ENCODE measurements around the gene TBC1D22A.

The TBC1D22A gene

DNA sequence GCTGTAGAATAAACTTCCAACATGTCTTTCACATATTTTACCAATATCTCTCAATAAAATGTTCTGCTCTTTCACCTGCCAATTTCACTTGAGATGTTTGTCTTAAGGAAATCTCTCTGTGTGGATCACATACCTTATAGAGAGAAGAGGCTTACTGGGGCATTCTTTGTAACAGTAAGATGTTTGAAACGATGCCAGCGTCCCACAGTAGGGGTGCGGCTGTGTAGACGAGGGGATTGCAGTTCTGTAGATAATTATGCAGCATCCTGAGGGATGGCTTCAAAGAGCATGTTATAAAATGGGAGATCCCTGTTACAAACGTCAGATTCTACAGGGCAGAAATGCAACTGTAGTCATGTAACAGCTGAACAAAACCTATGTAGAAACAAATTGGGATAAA, 200.0 kb downstream of the TBC1D22A start:
- no peak for FAIRE-seq

DNA sequence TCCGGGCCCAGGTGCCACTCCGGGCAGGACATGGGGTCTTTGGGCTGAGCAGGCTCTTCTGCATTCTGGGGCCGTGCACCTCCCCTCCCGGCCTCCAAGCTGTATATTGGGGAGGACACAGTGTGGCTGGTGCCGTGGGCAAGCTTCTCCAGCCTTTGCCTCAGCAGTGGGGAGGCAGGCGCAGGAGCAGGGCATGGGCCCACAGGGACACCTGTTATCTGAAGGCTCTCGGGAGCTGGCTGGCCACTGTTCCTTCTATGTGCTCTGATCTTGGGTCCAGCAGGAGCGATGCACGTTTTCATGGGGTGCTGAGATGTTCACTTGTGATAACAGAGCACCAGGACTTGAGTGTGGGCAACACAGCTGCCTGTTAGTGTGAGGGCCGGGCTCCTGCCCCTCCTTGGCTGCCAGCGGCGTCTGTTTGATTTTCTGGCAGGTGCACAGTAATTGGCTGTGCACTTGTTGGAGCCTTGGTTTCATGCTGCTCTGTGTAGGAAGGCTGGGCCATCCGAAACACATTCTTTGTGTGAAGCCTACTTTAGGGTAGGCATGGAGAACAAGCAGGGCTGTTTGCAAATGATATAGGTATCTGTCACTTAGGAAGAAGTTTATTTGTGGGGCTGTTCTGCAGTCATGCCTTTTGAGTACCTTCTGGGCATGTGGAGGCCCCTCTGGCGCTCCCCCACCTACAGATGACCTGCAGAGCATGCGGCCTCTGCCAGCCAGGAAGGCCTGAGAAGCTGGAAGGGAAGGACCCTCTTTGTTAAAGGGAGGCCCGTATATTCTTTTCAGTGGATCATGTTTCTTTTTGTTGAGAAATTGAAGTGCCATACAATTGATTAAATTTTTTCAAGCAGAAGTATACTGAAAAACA, 201.5 kb downstream of the TBC1D22A start:
- no peak for FAIRE-seq

DNA sequence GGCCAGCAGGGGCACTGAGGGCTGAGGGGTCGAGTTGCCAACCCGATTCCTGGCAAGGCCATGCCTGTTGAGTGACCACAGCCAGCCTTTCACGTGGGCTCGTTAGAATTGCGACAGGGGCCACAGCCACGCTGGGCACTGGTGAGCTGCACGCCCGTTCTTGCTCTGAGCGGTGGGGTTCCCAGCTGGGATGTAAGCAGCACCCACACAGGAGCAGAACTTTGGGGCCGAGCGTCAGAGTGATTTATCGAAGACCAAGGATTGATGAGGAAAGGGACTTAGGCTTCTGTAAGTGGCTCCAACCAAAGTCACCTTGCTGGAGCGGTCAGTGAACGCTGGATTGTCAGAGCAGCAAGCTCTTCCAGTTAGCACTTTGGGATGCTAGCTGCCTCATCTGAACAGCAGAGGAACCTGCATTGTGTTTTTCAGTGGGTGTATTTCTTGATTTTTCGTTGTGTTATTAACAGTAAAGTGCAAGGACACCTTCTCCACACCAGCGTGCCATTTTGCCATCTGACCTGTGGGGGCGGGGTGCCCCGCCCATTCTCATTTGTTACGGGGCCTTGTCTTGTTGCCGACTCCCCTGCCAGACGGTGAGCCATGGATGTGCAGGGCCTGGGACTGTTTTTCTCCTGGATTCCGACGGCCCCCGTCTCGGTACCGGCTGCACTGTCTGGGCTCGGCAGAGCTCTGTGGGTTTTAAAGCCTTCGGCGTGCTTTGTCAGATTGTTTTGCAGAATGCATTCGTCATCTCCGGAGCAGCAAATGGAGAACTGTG, 202.5 kb downstream of the TBC1D22A start:
- FAIRE-seq, result no peak

DNA sequence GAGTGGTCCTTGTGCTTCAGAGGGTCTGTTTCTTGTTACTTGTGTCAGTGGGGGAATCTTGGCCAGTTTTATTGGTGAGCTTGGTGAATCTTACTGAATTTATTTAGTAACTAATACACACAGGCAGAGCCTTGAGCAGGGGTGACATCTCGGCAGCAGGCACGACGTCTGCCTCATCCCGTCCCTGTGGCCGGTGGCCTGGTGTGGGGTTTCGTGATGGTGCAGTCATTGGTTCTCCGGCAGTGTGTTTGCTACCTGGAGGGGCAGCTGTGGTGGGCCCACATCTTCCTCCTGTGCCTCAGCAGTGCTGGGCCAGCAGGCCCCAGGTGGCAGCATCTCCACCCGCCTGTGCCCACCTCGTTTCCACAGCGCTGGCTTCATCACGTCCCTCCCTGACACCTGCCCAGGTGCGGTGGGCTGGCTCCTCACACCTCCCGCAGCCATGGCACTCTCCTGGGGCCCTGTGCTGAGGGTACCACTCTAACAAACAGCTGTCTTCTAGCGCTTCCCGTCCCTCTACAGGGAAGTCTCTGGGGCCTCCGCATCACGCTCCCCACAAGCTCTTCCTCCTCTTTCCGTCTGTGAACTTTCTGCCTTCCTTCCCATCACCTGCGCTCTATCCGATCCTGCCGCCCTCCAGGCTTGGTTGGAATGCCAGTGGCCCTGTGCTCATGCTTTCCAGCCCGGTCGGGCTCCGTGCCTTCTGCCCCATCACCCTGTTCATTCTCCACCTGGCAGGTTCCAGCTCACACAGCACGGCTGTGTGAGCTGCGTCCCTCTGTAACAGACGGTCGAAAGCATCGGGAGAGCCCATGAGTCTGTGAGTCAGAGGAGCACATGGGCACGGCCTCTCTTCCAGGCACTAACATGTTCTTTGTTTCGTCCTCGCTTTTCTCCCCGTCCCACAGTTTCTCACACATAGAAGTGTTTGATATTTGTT, 203.4 kb downstream of the TBC1D22A start:
- FAIRE-seq, result no peak

DNA sequence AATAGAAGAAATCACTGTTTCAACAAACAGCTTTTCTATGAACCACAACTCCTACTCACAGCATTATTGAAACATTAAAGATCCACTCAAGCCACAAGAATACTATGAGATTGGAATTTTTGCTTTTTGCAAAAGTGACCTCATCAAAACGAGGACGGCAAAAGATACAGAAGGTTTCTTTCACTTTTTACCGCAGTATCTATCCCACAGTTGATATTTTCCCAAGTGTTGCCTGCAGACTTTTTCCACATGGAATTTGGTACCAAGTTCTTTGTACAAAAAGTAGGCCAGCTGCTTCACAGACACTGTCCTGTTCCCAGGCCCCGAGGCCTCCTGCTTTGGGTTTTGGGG, 204.0 kb downstream of the TBC1D22A start:
- FAIRE-seq, result no peak

DNA sequence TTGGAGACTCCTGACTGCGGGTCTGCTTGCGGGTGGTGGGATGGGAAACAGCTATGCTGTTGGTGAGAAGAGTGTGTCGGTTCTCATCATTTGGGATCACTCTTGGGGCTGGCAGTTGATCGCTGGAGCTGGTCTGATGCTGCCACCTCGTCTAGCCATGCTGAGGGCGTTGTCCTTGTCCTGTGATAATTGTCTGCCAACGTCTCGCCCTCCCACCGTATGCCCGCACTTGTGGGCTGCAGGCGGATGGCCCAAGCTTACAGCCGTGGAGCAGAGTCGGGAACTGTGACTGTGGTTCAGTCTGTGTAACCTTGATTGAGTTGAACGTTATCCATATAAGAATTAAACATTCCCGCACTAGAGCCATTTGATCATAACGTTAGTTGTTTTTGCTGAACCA, 204.4 kb downstream of the TBC1D22A start:
- FAIRE-seq, result no peak

DNA sequence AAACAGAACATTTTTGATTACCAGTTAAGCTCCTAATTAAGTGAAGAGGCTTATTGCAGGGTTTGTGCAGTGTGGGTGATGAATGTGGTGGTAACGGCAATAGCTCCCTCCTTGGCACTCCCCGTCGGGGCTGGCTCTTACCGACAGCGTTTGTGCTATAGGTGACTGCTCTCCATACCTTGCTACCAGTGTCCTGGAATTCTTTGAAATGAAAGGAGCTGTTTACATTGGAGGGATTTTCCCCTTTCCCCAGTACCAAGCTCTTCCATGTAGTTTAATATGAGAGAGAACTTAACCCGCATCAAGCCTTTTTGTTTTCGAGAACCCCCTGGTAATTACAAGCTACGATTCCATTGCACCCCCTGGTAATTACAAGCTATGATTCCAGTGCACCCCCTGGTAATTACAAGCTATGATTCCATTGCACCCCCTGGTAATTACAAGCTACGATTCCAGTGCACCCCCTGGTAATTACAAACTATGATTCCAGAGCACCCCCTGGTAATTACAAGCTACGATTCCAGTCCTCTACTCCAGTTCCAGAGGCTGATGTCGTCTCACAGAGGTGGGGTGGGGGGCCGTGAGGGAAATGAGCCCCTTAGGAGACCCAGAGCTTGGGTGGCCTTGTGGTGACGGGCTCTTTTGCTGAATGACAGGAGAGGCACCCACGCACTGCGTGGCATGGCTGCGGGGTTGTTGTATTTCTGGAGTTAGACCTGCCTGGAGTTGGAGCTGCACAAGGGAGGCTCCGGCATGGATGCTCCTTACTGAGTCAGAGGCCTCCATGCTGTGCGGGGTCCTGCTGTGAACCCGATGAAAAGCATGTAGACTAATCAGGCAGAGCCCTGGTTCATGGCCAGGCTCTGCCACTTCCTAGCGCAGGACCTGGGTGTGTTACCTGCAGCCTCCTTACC, 205.3 kb downstream of the TBC1D22A start:
- FAIRE-seq, result no peak

DNA sequence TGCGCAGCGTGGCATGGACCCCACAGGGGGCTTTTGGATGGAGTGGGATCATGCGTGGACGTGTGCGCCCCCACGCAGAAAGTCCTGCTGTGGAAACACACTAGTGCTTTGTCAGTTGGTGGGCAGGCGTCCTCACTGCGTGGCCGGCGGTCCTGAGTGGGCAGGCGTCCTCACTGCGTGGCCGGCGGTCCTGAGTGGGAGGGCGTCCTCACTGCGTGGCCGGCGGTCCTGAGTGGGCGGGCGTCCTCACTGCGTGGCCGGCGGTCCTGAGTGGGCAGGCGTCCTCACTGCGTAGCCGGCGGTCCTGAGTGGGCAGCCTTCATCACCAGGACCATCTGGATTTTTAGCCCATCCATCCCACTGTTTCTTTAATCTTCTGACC, 205.9 kb downstream of the TBC1D22A start:
- no peak for FAIRE-seq

DNA sequence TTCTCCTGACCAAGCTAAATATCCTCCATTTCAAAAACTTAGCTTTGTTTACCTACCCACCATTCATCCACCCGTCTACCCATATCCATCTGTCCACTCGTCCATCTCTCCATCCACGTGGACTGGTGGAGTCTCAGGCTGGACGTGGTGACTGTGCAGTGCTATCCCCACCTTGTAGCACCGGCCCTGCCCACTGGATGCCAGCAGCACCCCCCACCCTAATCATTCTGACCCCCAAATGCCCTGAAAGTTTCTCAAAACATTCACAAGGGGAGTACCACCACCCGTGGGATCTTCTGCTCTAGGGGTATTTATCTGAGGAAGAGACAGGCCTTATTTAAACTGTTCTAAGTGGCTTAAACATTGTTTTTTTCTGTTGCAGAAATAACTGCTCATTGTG, 206.4 kb downstream of the TBC1D22A start:
- FAIRE-seq, result no peak

DNA sequence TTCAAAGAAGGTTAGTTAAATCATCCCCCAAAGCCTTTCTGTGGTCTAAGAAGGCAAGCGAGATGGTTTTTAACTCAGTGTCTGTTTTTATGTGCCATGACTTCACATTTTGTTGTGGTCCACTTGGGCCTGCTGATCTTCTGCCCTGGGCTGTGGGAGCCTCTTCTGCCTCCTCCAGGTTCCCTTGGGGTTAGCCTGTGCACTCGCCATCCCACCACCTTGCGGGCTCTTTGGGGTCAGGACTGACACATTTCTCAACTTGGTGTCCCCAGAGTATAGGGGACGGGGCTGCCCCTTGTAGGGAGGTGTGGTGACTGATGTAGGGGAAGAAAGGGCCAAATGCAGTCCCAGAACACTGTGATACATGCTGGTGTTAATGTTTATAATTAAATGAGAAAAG, 207.0 kb downstream of the TBC1D22A start:
- FAIRE-seq, result no peak

DNA sequence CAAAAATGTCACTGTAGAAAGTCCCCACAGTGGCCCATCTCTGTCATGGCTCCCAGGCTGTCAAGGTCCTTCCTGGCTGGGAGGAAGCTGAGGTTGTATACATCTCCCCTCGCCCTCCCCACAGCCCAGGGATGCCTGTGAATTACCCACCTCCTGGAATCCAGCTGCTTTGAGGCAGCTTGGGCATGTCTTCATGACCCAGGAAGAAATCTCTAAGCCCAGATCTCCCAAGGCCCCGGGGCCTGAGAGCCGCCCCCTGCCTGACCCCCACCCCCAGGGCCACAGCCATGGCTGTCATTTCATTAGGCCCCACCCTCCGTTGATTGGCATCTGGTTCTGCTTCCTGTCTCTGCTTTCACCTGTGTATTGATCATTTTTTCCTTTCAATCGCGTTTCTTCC, 207.5 kb downstream of the TBC1D22A start:
- no peak for FAIRE-seq

DNA sequence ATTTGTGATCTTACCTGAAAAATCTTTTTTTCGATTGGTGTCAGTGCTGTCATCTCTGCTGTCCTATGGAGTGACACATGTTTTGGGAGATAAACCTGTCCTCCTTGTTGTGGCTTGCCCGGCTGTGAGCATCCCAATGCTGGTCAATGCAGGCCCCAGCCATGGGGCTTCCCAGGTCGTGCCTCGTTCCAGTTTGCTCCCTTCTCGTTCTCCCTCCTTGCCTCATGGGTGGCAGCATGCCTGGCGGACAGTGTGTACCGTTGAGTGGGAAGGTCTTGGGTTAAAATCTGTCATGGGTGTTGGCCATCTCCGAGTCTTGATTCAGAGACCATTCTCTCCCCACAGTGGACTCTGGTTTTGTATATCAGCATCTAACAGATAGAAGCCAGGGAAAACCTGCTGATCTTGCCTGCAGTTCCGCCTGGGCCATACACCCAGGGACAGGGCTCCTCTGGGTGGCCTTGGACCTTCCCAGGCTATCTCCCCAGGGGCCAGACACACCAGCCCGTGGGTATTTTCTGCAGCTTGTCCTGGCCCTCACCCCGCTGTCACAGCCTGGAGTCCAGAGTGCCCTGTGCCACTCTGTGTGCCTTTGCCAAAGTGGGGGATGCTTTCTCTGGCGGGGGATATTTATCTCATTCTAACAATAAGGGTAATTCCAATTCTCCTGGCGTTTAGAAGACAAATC, 208.1 kb downstream of the TBC1D22A start:
- FAIRE-seq, result no peak

DNA sequence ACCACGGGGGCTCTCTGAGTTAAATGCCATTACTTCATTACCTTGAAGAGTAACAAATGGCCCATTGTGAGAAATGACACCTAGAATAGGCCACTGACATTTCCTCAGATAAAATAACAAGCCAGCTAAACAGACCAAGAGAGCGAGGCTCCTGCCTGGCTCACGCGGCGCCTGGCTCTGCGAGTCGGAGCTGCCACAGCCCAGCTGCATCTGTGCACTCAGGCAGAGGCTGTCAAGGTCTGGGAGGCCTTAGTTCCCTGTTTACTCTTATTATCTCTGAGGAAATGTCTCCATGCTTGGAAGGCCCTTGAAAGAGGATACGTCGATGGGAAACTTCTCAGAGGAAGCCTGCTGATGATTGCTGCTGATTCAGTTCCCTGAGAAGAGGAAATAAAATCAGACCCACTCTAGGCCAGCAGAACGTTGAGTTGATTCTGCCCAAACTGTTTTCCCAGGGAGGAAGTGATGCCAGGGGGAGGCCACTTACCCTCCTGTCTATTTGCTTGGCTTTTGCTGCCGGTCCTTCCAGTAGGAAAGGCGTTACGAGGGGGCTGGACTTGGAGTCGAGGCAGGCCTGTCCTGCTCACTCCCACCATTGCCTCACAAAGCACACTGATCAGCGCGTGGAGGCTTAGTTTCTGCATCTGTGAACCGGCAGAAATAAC, 208.8 kb downstream of the TBC1D22A start:
- FAIRE-seq, result no peak

DNA sequence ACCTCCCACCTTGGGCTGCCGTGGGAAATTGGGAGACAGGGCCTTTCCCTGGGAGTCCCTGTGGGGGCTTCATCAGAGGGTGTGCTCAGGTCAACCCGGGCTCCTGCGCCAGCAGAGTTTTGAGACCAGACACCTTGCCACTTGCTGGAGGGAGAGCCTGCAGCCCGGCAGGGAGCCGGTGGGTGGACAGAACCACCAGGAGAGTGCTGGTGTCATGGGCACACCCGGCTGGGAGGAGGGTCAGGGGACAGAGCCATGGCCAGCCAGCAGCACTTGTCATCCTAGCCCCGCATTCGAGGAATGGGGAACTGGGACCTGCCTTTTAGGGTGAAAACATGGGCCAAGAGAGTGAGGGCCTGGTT, 209.3 kb downstream of the TBC1D22A start:
- no peak for FAIRE-seq

DNA sequence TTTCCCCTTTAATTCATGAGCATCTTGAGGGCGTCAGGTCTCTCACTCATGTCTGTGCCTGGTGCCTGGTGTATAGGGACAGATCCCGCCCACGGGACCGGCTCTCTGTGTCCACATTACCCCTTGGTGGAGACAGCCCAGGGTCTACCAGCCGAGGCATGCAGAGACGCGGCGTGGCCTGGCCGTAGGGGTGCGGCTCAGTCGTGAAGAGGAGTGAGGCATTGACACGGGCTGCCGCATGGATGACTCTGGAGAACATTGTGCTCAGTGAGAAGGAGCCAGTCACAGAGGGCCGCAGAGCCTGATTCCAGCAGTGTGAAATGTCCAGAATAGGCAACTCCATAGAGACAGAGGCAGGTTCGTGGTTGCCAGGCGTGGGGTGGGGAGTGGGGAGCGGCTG, 209.8 kb downstream of the TBC1D22A start:
- no peak for FAIRE-seq

DNA sequence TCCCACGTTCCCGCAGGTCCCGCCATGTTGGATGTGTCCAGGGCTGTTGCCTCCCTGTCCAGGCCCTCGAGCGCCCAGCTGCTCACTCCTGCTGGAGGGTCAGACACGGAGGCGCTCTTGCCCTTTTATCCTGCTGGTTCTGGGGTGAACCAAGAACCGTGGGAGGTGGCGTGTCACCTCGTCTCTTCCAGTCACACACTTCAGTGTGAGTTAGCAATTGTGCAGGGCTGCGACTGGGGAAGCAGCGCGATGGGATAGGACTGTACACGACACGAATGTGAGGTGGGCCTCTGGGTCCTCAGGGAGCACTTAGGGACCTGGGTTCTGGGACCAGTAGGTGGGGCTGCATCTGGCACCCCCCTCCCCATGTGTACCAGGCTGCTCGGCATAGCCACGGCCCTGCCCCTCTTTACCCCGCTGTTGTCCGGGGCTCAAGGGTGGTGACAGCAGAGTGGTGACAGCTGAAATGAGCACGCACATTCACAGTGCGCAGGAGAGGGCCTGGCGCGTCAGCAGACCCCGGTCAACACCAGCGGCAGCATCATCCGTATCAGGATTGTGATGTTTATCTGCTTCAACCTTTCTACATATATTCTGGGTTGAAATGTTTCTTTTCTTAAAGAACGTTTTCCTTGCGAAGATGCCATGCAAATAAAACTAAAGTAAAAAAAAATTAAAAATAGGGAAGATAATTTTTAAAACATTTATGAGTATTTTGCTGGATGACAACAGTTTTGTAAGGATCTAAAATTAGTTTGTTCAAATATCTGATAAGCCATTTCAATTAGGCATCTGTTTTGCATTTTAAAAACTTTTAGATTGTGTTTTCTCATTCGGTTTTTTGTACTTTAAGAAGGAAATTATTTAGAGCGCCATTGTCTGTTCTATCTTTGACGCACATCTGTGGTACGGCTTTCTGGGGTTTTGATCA, 210.7 kb downstream of the TBC1D22A start:
- FAIRE-seq, result no peak

DNA sequence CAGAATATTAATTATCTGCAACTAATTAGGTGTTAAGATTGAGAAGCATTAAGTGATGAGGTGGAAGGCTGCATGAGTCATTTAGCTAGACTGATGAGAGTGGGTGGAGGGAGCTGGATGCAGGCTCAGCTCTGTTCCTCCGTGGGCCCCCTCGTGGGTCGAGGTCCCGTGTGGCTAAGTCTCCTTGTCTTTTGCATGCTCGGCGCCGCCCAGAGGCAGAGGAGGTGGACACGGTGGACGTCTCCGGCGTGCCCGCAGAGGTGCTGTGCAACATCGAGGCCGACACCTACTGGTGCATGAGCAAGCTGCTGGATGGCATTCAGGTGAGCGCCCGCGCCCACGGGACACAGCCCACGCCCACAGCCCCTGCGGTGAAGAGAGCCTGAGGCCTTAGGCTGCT, 211.6 kb downstream of the TBC1D22A start:
- no peak for FAIRE-seq

DNA sequence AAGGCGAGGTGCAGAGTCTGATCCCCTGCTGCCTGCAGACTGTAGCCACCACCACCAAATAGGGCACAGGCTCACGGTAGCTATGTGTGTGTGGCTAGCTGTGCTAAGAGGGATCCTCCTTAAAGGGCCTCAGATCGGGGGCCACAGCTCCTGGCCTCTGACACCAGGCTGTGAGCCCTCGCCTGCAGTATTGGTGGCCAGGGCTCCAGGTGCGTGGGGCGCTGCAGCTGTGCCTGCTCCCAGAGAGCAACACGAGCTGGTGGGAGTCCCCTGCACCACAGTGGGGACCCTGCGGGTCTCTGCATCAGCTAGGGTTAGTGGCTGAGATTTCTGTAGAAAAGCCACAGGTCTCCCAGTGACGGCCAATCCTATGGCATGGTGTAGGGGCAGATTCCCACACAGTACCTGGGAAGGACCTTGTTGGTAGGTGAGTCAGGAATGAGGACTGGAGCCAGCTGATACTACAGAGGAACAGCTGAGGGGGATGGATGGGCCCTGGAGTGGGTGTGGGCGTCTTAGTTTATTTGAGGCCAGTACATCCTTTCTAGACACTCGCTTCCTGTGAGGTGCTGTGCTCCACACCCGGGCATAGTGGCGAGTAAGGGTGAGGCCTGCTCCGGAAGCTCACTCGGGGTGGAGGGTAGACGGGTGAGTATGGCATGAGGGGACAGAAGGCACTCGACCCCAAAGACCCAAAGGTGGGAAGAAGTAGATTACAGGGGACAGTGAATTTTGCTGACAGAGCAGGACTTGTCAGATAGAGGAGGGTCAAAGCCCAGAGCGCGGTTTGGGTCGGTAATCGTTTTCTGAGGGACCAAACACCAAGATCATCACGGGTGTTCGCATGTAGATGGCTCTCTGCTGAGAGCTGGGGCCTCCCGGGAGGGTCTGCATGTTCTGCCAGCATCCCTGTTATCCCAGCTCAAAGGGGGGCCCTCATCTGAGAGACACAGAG, 212.5 kb downstream of the TBC1D22A start:
- no peak for FAIRE-seq

DNA sequence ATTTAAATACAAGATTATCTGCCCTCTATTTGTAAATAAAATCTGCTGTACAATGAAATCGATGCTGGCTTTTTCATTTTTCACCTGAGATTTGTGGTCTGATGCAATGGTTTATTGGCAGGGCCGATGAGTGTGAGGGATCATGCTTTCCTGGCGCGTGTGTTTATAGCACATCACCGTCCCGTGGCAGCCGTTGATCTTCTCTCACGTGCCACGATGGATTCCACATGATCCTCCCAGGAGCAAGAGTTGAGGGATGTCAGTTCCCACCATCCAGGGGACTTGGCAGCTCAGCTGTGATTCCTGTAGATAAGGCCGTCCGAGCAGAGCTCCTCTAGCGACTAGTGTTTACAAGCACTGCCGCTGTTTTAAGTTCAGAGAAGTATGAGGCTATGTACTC, 213.7 kb downstream of the TBC1D22A start:
- no peak for FAIRE-seq

All from colon (tissue), 2 donors.